Kidney (tissue), 19 donors: ENCODE results near the gene SLX1B. TPM values are rescaled to one million over a fixed set of nuclear protein-coding genes. Genes with fewer than 3 reads are reported as not detected.
"Not testable (repeated sequence)": the region's sequence is repeated elsewhere in the genome, so short reads cannot be mapped to it uniquely, and the experiment has no call there.

Experiments
- DNase-seq, 5 donors: peaks; one replicate each; pipeline ENCODE4 v3.0.0-alpha.2; 2013 to 2020
- FAIRE-seq: peaks from 2 replicates; lab custom pipeline; 2012; peaks lifted over from hg19 to GRCh38; lab: Jason Lieb, UNC
- H3K27ac ChIP-seq, 2 donors: one replicate each; pipeline ENCODE4 v1.7.0; 2013; ENCODE audit warnings: low read depth in 2 of 2, low read length in 2 of 2, inconsistent platforms in 1 of 2
- H3K27me3 ChIP-seq: one replicate; pipeline ENCODE4 v1.7.1; 2013; ENCODE audit warnings: low read length, inconsistent platforms; ENCODE audit not compliant: control insufficient read depth, insufficient read depth
- H3K36me3 ChIP-seq, 3 donors: one replicate each; pipeline versions ENCODE4 v1.7.0 to v1.7.1; 2013; ENCODE audit warnings: low read length in 3 of 3, control low read depth in 1 of 3, inconsistent platforms in 1 of 3; ENCODE audit not compliant: insufficient read depth in 3 of 3, control insufficient read depth in 2 of 3
- H3K4me1 ChIP-seq, 3 donors: one replicate each; pipeline versions ENCODE4 v1.7.0 to v1.7.1; 2013; ENCODE audit warnings: low read length in 3 of 3, inconsistent platforms in 1 of 3, low read depth in 1 of 3; ENCODE audit not compliant: control insufficient read depth in 2 of 3, insufficient read depth in 2 of 3
- H3K4me3 ChIP-seq, 3 donors: one replicate each; pipeline versions ENCODE4 v1.7.0 to v1.8.1; 2013; ENCODE audit warnings: low read length in 3 of 3, control low read depth in 1 of 3, inconsistent platforms in 1 of 3
- H3K9ac ChIP-seq, 3 donors: one replicate each; pipeline versions ENCODE4 v1.7.0 to v1.7.1; 2013; ENCODE audit warnings: low read length in 3 of 3, control low read depth in 1 of 3, inconsistent platforms in 1 of 3
- H3K9me3 ChIP-seq, 3 donors: one replicate each; pipeline versions ENCODE4 v1.7.0 to v1.7.1; 2013; ENCODE audit warnings: low read length in 3 of 3, control low read depth in 1 of 3, inconsistent platforms in 1 of 3; ENCODE audit not compliant: control insufficient read depth in 2 of 3, insufficient read depth in 1 of 3
- intact Hi-C: fragments of 100-400 bp; cut with DNase I; formaldehyde crosslinking; loops from one replicate; pipeline ENCODE4 v1.11.1; 2022
- long read RNA-seq, 10 donors: library from polyadenylated mRNA in 1 of 10; unstranded in 1 of 10; transcript quantifications; one replicate each; pipeline ENCODE4 v2.0.0 and lab custom pipeline, GENCODE V29; 2021 to 2026
- polyA plus RNA-seq: library from polyadenylated mRNA; stranded (reverse); fragments of 350-450 nt; fragmentation: Illumina TruSeq; extraction: RNeasy Lipid Tissue Mini Kit (QIAGEN cat#74804); gene quantifications from one replicate; pipeline ENCODE4 v1.2.3, GENCODE V29; 2014; ENCODE audit warnings: low read depth, low replicate concordance; ENCODE audit not compliant: insufficient read depth
- total RNA-seq: library from RNA; stranded (reverse); fragmentation: NEBNext Ultra II Directional; extraction: Animal tissue kit (Norgen Biotek cat#: 25700); gene quantifications from one replicate; pipeline ENCODE4 v1.2.1, GENCODE V29; 2021
- donor health status: control.
- donor health status: control.
- donor health status: DM: yes; HTN: yes; CAD: no.
- donor health status: Normal renal cell carcinoma (clear cell type).

Gene SLX1B
- 35.5 TPM for total RNA-seq
- polyA plus RNA-seq = 7.0 TPM
- long read RNA-seq, donor 1, transcript SLX1B-201 (6 exons, 1,165 nt) = major isoform, 5 of 6 reads
- long read RNA-seq, donor 1, partial matches to known transcripts = 0 of 6 reads
- long read RNA-seq, donor 1, other reads (novel, unspliced or antisense) = 0 of 6 reads
- long read RNA-seq, donor 2, transcript SLX1B-201 (6 exons, 1,165 nt) = major isoform, 6 of 6 reads
- long read RNA-seq, donor 2, partial matches to known transcripts = 0 of 6 reads
- long read RNA-seq, donor 2, other reads (novel, unspliced or antisense) = 0 of 6 reads
- long read RNA-seq, donor 3, transcript SLX1B-201 (6 exons, 1,165 nt) = major isoform, 5 of 5 reads
- long read RNA-seq, donor 3, partial matches to known transcripts = 0 of 5 reads
- long read RNA-seq, donor 3, other reads (novel, unspliced or antisense) = 0 of 5 reads
- long read RNA-seq, donor 4, partial matches to known transcripts = 0 of 4 reads
- long read RNA-seq, donor 4, other reads (novel, unspliced or antisense) = 0 of 4 reads
- long read RNA-seq, donor 5 = 0 reads
- long read RNA-seq, donor 6, transcript SLX1B-201 (6 exons, 1,165 nt) = major isoform, 5 of 5 reads
- long read RNA-seq, donor 6, partial matches to known transcripts = 0 of 5 reads
- long read RNA-seq, donor 6, other reads (novel, unspliced or antisense) = 0 of 5 reads
- long read RNA-seq, donor 7, transcript SLX1B-201 (6 exons, 1,165 nt) = major isoform, 14 of 15 reads
- long read RNA-seq, donor 7, partial matches to known transcripts = 1 of 15 reads
- long read RNA-seq, donor 7, other reads (novel, unspliced or antisense) = 0 of 15 reads
- long read RNA-seq, donor 8, partial matches to known transcripts = 0 of 3 reads
- long read RNA-seq, donor 8, other reads (novel, unspliced or antisense) = 0 of 3 reads
- long read RNA-seq, donor 9, transcript SLX1B-201 (6 exons, 1,165 nt) = major isoform, 5 of 5 reads
- long read RNA-seq, donor 9, partial matches to known transcripts = 0 of 5 reads
- long read RNA-seq, donor 9, other reads (novel, unspliced or antisense) = 0 of 5 reads
- long read RNA-seq, donor 10, transcript SLX1B-201 (6 exons, 1,165 nt) = major isoform, 7 of 7 reads
- long read RNA-seq, donor 10, partial matches to known transcripts = 0 of 7 reads
- long read RNA-seq, donor 10, other reads (novel, unspliced or antisense) = 0 of 7 reads

DNA sequence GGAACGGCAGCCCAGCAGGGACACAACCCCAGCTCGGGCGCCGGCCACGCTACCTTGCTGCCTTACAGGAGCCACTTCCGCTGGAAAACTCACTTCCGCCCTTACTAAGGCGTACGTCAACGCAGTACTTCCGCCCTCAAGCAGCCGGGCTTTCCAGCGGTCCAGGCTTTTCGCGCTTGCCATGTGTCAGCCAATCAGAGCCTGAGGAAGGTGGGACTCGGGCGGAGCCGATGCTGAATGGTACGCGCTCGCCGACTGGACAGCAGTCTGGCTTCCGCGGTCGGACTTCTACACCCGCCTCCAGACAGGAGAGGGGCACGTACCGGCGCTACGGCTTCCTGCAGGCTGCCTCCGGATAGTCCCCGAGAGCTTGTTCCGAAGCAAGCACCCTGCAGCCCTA lies at the start of gene SLX1B, which contains the start of gene BOLA2:
SLX1B (plus strand) TSS at position 265 of the 400 bp plus-strand sequence.
BOLA2 (minus strand) TSS at position 83 of the 400 bp plus-strand sequence. CDS start 98 bp downstream, outside the sequence.
- H3K27me3 ChIP-seq, H3K27ac ChIP-seq, H3K4me1 ChIP-seq, H3K9ac ChIP-seq, H3K9me3 ChIP-seq, DNase-seq, H3K36me3 ChIP-seq, intact Hi-C loops, H3K4me3 ChIP-seq: not testable (repeated sequence)
- peak; percentile 98 for FAIRE-seq

DNA sequence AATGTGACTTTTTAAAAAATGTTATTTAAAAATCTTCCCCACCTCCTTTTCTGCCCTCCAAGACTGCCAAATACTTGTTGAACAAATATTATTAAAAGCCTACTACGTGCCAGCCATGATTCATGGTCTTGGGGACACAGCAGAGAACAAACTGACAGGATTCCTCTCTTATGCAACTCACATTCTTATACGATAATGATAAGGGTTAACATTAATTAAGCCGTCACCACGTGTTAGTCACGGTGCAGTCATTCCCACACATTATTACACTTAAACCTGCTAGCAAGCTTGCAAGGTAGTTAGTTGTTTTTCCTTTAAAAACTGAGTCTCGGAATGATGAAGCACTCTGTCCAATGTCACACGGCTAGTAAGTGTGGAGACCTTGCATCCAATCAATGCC lies 49.1 kb upstream of the SLX1B start:
- H3K4me1 ChIP-seq, H3K9me3 ChIP-seq, H3K36me3 ChIP-seq, H3K4me3 ChIP-seq, intact Hi-C loops, H3K27me3 ChIP-seq, H3K9ac ChIP-seq, FAIRE-seq, DNase-seq, H3K27ac ChIP-seq: not testable (repeated sequence)

DNA sequence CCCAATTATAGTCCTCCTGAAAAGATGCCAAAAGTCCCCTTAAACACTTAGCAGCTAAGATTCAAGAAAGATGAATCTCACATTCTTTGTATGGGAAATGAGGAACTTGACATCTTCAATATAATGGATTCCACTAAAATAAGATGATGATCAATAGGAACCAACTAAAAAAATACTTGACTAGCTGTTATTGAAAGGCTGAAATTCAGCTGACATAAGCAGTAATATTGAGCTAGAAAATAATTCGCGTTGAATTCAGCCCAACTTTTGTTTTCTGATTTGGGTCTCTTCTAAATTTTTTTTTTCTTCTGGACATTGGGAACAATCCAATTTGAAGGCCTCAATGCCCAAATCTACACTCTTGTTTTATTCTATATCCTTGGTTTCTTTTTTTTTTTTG lies 30.7 kb upstream of the SLX1B start:
- DNase-seq, H3K4me3 ChIP-seq, FAIRE-seq, H3K27me3 ChIP-seq, H3K9me3 ChIP-seq, intact Hi-C loops, H3K4me1 ChIP-seq, H3K9ac ChIP-seq, H3K36me3 ChIP-seq, H3K27ac ChIP-seq: not testable (repeated sequence)

DNA sequence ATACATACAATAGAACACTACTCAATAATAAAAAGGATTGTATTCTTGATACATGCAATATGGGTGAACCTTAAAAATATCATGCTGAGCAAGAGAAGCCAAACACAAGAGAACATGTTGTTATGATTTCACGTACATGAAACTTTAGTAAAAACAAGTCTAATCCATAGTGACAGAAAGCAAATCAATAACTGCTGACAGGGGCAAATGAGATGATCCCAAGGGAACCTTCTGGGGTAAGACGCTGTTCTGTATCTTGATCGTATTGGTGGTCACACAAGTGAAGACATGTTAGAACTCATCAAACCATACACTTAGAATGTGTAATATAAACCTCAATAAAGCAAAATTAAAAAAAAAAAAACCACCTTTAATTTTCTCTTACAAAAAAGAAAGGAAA lies 28.9 kb upstream of the SLX1B start:
- H3K4me3 ChIP-seq, DNase-seq, H3K27me3 ChIP-seq, H3K9ac ChIP-seq, FAIRE-seq, H3K27ac ChIP-seq, H3K9me3 ChIP-seq, H3K36me3 ChIP-seq, intact Hi-C loops, H3K4me1 ChIP-seq: not testable (repeated sequence)

DNA sequence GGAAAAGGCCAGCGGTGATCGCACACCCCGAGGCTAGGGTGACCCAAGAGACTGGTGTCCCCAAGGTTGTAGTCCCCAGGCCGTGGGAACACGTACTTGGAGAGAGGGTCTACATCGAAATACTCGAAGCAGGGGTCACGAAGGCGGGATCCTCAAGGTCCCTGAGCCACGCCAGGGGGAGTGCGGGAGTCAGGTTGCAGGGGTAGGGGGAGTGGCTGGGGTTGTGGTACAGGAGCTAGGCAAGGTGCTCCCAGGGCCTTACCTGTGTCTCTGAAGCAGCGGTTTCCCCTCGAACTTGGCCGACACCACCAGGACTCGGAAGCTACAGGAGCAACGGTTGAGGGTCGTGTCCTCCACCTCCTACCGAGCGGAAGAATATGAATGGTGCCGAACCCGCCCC lies 579 bp upstream of the SLX1B start:
- intact Hi-C loops = not testable (repeated sequence)

DNA sequence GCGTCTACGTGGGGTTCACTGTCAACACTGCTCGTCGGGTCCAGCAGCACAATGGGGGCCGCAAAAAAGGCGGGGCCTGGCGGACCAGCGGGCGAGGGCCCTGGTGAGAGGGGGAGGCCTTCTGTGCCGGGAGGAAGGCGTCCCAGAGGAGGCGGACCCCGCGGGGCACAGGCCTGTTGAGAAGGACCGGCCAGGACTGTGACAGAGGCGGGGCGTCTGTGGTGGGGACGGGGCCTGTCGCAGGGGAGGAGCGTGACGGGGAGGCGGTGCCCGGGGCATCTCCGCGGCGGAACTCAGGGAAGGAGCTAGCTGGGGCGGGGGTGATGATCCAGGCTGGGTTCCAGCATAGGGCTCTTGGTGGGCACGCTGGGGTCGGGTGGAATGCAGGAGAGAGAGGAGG lies 495 bp downstream of the SLX1B start:
- H3K4me3 ChIP-seq, H3K36me3 ChIP-seq, DNase-seq, H3K4me1 ChIP-seq, FAIRE-seq, H3K9me3 ChIP-seq, H3K9ac ChIP-seq, intact Hi-C loops, H3K27me3 ChIP-seq, H3K27ac ChIP-seq: not testable (repeated sequence)

More for the DNA sequence above, 579 bp upstream of the SLX1B start:
- H3K4me1 ChIP-seq, H3K27ac ChIP-seq, H3K4me3 ChIP-seq, H3K9ac ChIP-seq, H3K9me3 ChIP-seq, H3K36me3 ChIP-seq, H3K27me3 ChIP-seq, FAIRE-seq, DNase-seq: not testable (repeated sequence)

DNA sequence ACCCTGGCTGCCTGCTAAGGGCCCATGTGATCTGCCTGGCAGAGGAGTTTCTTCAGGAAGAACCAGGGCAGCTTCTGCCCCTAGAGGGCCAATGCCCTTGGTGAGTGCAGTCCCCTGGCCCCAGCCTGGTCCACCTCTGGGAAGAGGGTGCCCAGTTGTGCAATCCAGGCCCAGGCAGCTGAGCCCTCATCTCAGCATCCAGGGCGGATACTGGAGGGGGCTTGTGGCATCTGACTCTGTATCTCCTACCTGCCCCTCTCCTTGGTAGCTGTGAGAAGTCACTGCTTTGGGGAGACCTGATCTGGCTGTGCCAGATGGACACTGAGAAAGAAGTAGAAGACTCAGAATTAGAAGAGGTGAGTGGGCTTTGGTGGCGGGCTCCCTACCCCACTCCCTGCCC lies 3.3 kb downstream of the SLX1B start:
- H3K27me3 ChIP-seq, H3K4me1 ChIP-seq, H3K36me3 ChIP-seq, intact Hi-C loops, H3K27ac ChIP-seq, H3K9ac ChIP-seq, H3K4me3 ChIP-seq, FAIRE-seq, H3K9me3 ChIP-seq: not testable (repeated sequence)
- peak in 1 of 5 donors; percentile 34 for DNase-seq
